NCI-H2081 (cell line): ENCODE data around the gene KAT2A.
A peak's percentile ranks its signal among the peaks of the same experiment; 100 is the strongest.

Source experiments
- DNase-seq, 2 experiments: peaks; one replicate each; lab custom pipeline; 2025; lab: John Stamatoyannopoulos, UW

KAT2A gene

DNA sequence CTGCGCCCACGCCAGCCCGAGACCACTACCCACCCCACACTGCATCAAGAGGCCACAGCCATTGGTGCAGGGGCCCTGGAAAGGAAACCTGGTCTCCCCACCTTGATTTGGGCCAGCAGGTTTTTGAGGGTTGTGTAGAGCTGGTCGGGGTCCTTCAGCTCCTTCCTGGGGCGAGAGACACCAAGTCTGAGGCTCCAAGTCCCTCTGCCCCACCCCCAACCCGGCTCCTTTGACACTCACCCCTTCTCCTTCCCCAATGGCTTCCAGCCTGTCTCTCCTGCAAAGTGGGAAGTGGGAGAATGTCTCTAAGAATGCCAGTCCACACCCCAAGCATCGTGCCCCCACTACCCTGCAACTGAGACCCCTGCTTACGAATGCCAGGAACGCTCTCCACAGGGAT is 7.0 kb downstream of the KAT2A start:
- DNase-seq, result no peak

DNA sequence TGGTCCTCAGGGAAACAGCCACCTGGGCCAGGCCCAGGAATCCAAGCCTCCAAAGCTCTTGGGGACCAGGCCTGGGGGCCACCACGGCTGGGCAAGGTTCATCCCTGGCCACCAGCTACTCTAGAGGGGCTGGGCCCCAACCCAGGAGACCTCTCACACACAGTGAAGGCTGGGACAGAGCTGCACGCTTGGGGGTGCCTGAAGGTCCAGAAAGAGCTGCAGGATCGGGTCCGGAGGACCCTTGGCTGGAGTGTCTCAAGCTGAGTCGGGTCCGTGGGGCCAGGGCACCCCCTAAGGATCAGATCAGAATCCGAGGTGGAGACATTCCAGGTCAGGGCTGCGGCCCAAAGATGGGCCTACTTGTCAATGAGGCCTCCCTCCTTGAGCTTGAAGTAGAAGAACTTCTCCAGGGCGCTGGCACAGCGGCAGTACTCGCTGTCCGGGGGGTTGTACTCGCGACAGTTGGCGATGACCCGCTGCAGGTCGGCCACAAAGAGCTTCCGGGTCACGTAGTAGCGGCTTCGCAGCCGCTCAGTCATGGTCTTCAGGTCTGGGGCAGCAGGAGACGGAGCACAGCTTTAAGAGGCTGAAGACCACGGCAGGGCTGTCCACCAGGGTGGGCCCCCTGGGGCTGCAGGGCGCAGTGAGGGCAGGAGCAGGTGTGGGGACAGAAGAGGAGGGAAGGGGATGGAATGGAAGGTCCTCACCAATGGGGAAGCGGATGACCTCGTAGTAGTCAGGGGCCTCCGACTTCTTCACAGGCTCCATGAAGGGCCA is 7.7 kb downstream of the KAT2A start:
- DNase-seq, result no peak

DNA sequence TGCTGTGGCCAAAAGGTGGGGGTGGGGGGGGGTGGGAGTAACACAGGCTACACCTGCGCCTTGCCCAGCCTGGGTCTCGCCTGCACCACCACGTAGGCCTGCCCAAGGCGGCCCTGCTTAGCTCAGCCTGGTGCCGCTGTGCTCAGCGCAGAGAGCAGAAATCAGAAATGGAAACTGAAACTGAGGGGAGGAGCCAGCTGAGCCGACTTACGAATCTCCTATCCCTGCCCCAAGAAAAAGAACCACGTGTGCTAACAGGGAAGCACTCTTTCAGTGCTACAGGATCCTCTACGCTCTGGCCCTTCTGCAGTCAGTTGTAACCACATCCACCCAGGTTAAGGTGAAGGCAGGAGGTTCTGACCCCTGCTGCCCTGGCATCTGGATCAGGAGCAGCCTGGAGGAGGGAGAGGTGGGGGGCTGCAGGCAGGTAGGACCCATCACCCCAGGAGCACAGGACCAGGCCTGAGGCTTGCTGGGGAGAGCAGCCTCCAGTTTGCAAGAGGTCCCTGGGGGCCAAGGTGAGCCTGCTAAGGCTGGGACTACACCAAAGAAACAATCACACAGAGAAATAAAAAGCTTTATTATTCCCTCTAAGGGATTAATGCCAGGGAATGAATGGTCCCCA is 8.5 kb downstream of the KAT2A start, which contains the start of gene DHX58:
TSS of gene DHX58 (minus strand) at position 163 of the 625 bp plus-strand sequence. CDS start 822 bp downstream, outside the sequence.
- no peak for DNase-seq

DNA sequence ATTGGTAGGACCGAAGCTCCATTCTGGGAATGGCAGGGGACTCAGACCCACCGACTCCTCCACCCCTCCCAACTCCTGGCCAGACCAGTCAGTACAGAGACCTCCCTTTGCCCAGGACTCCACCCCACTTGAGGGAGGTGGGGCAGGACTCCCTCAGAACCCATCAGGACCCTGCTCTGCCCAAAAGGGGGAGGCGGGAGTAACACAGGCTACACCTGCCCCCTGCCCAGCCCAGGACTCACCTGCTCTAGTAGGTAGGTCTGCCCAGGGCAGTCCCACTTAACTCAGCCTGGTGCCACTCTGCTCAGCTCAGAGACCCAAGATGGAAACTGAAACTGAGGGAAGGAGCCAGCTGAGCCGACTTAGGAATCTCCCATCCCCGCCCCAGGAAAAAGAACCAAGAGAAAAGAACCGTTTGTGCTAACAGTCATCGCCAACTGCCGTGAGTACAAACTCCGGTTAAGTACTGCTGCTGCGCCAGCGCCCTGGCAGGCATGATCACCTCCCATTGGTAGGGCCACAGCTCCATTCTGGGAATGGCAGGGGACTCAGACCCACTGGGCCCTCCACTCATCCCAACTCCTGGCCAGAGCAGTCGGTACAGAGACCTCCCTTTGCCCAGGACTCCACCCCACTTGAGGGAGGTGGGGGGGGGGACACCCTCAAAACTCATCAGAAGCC is 9.2 kb downstream of the KAT2A start:
- no peak for DNase-seq

DNA sequence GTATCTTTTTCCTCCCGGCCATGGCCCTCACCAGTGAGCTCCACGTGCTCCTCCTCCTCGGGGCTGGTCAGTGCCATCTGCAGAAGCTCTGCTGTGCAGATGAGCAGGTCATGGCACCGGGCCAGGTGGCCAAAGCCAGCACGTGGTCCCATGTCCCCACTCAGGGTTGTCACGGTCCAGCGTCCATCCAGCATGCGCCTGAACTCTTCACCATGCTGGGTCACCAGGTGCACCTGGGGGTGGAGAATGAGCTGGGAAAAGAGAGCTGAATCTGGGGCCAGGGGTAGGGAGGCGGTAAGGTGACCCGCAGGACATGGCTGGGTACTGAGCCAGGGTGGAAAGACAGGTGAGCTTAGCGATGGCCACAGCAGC is 9.9 kb downstream of the KAT2A start:
- DNase-seq, result no peak

DNA sequence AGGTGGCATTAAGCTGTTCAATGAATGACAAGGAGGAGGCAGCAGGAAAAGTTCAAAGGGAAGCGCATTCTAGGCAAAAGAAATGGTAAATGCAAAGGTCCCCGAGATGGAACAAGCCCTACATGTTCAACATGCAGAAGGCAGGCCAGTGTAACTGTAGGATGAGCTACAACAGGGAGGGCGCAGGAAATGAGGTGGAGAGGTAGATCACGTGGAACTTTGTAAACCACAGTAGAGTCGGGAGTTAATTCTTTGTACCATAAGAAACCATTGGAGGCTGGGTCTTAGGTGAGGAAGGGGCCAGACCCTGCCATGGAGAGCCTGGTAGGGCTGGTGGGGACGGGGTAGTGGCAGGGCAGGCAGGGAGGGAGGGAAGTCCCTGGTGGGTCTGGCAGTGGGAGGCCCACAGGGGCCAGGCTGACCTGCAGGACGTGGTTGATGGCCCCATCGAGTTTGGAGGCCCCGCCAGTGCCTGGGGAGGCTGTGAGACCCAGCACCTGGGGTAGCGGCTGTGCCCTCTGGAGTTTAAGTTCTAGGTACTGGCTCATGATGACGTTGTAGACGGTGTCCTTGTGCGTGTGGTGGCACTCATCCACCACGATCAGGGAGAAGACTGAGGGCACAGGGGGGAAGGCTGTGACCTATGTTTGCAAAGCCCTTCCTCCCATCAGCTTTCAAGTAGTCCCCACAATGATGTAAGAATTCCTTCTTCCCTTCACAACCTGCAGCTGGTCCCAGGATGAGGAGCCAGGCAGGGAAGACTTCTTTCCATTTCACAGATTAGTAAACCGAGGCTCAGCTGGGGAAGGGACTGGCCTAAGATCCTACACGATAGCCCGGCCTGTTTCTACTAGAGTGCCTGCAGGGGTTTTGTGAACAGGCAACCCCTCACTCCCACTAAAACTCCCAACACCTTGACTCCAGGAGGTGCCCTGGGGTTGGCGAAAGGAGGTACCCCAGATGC is 10.6 kb downstream of the KAT2A start:
- no peak for DNase-seq

DNA sequence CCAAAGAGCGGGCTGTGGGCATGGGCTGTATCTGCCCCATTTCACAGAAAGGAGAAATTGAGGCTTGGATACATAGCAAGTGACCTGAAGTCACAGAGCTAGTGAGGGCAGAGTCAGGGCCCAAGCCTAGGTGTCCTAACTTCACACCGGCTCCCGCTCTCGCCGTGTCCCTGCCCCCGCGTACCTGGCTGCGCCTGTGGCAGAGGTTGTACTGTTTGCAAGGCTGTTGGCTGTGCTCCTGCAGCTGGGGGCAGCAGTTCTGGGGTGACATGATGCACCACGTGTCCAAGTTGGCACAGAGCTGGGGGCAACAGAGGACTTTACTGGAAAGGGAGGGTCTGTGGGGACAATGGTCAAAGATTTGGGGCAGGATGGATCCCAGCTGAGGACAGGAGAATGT is 12.1 kb downstream of the KAT2A start:
- no peak for DNase-seq

DNA sequence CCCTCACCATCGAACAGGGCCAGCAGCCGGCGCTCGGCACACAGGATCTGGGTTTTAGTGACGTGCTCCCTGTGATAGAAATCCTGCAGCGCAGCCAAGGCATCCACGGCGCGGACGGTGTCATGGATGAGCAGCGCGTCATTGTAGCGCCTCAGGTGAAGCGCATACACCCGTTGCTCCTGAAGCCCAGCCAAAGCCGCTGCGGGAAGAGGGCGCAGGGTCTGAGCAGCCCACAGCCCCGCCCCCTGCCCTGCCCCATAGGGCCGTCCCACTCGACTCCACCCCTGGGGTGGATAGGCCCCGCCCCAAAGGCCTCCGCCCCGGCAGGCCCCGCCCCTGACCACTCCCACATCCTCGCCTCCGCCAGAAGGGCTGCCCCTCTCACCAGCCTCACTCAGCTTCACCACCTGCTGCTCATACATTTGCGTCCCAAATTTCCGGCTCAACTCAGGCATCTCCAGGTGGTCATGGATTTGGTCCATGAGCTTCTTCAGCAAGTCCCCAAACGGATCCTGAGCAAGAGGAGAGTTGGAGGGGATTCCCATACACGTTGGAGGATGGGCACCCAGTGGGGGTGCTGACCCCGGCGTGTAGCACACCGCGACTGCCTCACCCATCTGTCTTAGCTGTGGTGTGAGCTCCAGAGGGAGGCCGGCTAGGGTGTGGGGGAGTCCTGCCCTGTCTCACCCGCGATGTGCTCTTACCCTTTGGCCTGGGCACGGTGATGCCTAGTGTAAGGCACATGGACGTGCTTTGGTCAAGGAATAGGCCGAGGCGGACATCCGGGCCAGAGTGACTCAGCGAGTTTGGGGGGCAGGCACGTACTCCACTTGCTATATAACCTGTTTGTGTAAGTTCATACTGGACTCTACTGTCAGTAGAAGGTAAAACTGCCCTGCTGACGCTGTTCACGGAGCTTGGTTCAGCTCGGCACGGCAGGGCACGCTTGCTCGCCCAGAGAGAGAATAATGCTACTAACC is 13.3 kb downstream of the KAT2A start:
- peak; percentile 94 to 98 for DNase-seq

DNA sequence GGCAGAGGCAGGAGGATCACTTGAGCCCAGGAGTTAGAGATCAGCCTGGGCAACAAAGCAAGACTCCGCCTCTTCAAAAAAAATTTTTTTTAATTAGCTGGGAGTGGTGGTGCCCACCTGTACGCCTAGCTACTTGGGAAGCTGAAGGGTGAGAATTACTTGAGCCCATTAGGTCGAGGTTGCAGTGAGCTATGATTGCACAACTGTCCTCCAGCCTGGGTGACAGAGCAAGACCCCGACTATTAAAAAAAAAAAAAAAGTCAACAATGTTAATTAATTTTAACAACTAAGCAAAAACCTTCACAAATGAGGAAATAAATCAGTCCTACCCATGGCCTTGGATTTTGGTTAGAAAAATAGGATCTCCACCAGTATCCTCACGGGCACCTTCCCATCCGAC is 14.0 kb downstream of the KAT2A start:
- no peak for DNase-seq

DNA sequence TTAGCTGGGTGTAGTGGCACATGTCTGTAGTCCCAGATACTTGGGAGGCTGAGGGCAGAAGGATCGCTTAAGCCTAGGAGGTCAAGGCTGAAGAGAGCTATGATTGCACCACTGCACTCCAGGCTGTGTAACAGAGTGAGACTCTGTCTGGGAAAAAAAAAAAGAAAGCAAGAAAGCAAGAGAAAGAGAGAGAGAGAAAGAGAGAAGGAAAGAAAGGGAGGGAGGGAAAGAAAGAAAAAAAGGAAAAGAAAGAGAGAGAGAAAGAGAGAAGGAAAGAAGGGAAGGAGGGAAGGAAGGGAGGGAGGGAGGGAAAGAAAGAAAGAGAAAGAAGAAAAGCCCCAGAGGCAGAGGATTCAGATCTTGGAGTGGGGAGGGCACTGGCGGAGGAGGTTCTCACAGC is 15.2 kb downstream of the KAT2A start:
- no peak for DNase-seq

DNA sequence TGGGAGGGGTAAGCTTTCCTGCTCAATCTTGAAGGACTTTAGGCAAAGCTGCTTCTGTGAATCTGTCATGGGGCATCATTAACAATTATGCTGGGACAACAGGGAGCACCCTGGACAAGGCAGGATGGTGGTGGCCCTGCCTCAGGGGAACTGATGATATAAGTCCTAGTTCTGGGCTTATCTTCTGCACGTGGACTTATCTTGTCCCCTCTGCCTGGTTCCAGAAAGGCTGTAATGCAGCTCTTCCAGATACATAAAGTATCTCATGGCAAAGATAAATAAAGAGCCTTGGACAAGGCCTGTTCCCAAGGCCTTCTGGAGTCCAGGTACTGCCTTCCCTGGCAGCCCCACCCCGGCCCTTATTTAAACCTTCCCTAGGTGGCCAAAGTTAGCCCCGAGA is 16.9 kb downstream of the KAT2A start:
- no peak for DNase-seq

DNA sequence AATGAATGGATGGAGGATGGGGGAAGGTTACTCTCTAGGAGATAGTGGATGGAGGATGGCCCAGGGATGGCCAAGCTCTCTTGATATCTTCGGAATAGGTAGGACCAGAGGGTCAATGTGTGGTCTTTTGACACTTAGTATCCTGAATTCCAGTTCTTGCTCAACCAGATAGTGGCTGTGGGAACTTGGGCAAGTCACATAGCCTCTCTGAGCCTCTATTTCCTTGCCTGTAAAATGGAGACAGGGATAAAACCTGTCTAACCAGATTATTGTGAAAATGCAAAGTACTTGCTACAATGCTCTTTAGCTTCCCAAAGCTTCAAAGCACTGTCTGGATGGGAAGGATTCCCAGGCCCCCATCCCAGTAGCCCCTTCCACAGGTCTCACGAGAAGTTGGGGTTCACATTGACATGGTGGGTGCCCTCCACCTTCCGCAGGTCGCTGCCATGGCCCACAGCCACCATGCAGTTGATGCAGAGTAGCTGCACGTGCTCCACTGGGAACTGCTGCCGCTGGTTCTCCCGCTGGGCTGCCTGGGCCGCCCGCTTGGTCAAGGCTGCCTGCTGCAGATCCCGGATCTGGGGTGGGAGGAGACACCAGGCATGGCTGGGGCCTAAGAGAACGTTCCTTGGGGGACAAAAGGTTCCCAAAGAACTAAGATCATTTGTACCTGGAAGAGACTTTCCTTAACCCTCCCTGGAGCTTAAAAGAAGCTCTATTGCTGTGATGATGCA is 17.8 kb downstream of the KAT2A start:
- DNase-seq, result no peak

DNA sequence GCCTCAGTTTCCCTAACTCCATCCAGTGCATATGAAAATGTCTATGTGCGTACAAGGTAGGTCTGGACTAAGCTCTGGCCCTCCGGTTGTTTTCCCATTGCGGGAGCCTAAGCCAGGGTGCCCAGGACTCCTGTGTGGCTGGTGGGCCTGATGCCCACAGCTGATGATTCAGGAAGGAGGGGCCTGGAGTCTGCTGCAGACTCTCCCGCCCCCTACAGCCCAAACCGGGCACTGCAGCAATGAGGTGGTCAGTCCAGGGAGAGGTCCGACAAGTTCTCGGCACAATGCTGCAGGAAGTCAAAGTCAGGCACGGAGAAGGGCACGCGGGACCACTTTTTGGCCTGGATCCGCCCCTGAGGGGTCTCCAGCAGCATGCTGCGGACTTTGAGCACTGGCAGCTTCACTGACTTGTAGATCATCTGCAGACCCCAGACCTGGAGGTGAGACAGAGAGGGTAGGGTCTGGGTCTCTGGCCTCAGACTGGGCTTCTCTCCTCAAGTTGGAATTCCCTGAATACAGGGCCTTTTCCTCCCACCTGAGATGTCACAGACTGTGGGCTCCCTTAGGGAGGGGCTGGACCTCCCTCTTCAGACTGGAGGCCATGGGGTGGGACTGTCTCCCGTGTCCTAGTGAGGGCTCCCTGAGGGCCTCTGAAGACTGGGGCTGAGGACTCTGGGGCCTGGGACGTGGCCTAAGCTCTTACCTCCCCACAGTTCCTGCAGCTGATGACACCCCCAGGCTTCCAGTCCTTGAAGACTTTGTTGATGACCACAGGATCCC is 19.5 kb downstream of the KAT2A start:
- DNase-seq, result peak; percentile 32 to 57

DNA sequence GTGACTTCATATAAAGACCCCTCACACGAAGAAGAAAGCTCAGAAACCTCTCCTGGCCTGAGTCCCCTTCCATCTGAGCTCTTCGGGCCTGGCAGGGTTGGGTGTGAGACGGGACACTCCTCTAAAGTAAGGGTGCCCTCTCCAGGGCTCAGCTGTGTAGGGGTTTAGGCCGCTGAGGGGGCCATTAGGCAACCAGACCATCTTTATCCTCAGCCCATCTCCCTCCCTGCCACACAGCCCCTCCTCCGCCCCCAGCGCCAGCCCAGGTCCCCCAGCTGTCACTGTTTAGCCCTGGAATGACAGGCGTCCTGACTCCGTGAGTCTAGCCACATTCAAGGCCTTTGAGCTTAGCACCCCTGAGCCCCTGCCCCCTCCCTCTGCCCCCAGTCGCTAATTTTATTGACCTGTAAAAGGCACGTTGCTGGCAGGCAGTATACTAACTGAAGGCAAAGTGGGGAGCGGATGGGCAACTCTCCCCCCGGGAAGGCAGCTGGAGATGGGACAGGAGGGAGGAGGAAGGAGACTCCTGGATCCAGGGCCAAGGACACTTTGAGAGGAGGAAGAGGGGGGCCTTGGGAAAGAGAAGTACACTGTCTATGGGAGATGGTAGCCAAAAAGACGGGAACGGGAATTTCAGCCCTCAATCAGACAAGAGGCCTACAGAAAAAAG is 22.3 kb downstream of the KAT2A start:
- DNase-seq, result no peak

DNA sequence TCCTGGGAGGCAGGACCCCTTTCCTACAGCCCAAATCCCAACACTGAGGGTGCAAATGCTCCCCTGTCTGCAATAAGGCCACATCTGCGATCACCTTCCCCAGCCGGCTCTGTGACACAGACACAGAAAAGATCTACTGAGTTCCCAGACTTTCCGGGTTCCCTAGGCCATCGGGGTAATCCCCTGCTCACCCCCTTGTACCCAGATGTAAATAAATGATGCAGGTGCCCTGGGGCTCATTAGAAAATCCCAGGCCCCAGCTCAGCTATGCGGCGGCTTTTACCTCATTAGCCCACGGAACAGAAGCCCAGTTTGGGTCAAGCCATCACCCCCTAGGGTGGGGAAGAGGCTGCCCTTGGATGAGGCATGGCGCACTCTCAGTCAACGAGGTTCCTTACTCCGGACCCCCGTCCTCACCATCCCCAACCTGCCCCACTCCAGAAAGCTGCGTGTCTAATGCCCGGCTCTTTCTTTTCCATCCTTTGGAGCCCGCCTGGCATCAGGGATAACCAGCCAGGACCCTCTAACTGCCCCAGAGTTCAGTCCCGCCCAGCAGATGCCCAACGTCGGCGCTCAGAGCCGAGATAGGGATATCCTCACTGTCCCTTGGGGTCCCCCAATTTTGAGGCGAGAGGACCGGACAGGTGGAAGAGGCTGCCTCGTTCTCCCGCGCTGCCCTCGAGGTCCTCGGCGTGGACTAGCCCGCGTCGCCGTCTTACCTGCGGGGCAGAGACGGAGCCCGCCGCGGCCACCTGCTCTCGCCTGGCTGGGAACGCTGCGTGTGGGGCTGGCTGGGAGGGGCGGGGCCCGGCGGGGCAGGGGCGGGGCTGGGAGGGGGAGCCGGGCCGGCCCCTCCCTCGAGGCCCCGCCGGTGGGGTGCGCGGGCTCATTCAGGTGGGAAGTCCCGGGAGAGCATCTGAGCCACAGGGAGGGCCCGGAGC is 23.2 kb downstream of the KAT2A start, which contains the start of gene ZNF385C:
TSS of gene ZNF385C (minus strand) at position 783 of the 941 bp plus-strand sequence. CDS start 35,417 bp downstream, outside the sequence.
- DNase-seq, result no peak

DNA sequence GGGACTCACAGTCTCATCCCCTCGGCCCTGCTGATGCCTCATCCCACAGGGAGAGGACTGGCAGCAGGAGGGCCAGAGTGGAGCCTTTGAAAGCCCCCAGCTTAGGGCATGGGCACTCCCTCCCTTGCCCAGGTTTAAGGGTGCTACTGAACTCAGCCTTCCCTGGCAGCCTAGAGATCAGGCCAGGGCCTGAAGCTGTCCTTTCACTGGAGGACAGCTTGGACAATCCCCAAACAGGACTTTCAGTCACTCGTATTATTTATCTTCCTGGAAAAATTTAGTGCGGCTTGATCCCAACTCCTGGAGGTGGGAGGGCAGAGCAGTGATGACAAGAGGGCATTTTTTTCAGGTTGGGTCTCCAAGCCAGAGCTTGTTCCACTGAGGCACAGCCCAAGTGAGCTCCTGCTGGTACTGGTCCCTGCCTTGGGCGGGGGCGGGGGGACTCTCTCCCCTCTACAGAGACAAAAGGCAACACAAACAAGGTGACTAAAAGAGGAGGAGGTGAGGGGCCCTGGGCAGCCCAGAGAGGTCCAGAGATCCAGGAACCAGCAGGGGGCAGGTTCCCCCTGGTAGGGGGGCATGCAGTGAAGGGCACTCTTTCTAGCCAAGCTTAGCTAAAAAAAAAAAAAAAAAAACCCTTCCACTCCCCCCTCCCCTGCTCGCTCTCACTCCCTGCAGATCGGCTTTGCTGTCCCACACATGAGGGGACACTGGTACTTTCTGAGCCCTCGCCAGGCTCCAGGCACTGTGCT is 24.6 kb downstream of the KAT2A start:
- DNase-seq, result no peak
